Spleen (tissue), 13 donors: ENCODE data around the gene ST7. TPM values are rescaled to one million over a fixed set of nuclear protein-coding genes. Genes with fewer than 3 reads are reported as not detected.
A peak's percentile ranks its signal among the peaks of the same experiment; 100 is the strongest.

ENCODE experiments used
- DNase-seq: peaks from one replicate; pipeline ENCODE4 v3.0.0-alpha.2; 2020
- H3K27ac ChIP-seq, 8 donors: fragments of 200-600 bp; sonication (generic) in 7 of 8; 1 replicate in 4 of 8; 2 replicates in 4 of 8; pipeline versions ENCODE4 v1.5.0 to v1.8.0; 2016 to 2021; ENCODE audit warnings: inconsistent platforms in 4 of 8, mild to moderate bottlenecking in 4 of 8, moderate library complexity in 1 of 8
- H3K27me3 ChIP-seq, 7 donors: fragments of 200-600 bp; sonication (generic) in 6 of 7; replicated peaks in 1 of 7; 1 replicate in 4 of 7; 2 replicates in 3 of 7; pipeline versions ENCODE4 v1.5.0 to v1.8.0; 2016 to 2021; ENCODE audit warnings: inconsistent platforms in 3 of 7, mild to moderate bottlenecking in 1 of 7
- H3K36me3 ChIP-seq, 6 donors: fragments of 200-600 bp; sonication (generic) in 5 of 6; 1 replicate in 4 of 6; 2 replicates in 2 of 6; pipeline versions ENCODE4 v1.5.0 to v1.8.0; 2016 to 2021; ENCODE audit warnings: inconsistent platforms in 2 of 6
- H3K4me1 ChIP-seq, 6 donors: fragments of 200-600 bp; sonication (generic) in 5 of 6; 1 replicate in 3 of 6; 2 replicates in 3 of 6; pipeline versions ENCODE4 v1.5.0 to v1.8.0; 2016 to 2021; ENCODE audit warnings: inconsistent platforms in 3 of 6
- H3K4me3 ChIP-seq, 8 donors: fragments of 200-600 bp; sonication (generic) in 7 of 8; 1 replicate in 4 of 8; 2 replicates in 4 of 8; pipeline versions ENCODE4 v1.5.0 to v1.8.0; 2016 to 2021; ENCODE audit warnings: inconsistent platforms in 4 of 8, mild to moderate bottlenecking in 4 of 8, moderate library complexity in 2 of 8
- H3K9me3 ChIP-seq, 8 donors: fragments of 200-600 bp; sonication (generic) in 7 of 8; 1 replicate in 4 of 8; 2 replicates in 4 of 8; pipeline versions ENCODE4 v1.5.0 to v1.8.0; 2016 to 2021; ENCODE audit warnings: inconsistent platforms in 4 of 8
- POLR2A ChIP-seq, 3 donors: fragments of 450-650 bp; IDR thresholded peaks; one replicate each; pipeline ENCODE4 v1.5.1; 2017; ENCODE audit warnings: antibody characterized with exemption in 3 of 3, mild to moderate bottlenecking in 1 of 3
- POLR2AphosphoS5 ChIP-seq, 3 donors: sonication (generic); formaldehyde crosslinking; IDR thresholded peaks; one replicate each; pipeline ENCODE4 v1.5.1; 2017; ENCODE audit warnings: antibody characterized with exemption in 3 of 3
- WGBS, 5 donors: extraction: QIAGEN DNeasy Blood & Tissue Kit in 3 of 5; methylation state at CpG; one replicate each; pipeline versions ENCODE4 v1.1.5 to v1.1.7; 2013 to 2018; 5-methylcytosine and 5-hydroxymethylcytosine counted together
- intact Hi-C: fragments of 100-400 bp; cut with DNase I; formaldehyde crosslinking; loops from one replicate; pipeline ENCODE4 v1.15.0; 2023; ENCODE audit warnings: low total_unique reads
- long read RNA-seq, 2 donors: transcript quantifications; one replicate each; lab custom pipeline, GENCODE V29; 2026
- polyA plus RNA-seq, 3 donors: library from polyadenylated mRNA; stranded (reverse); fragments of 200-250 nt; gene quantifications; one replicate each; pipeline ENCODE4 v1.2.1, GENCODE V29; 2013
- total RNA-seq, 7 donors: library from RNA; depleted of rRNA in 3 of 7; stranded (reverse); fragments of >200 nt in 3 of 7; fragmentation: NEBNext Ultra II Directional in 4 of 7; extraction: Animal tissue kit (Norgen Biotek cat#: 25700) in 4 of 7; gene quantifications; one replicate each; pipeline versions ENCODE4 v1.1.0 to v1.2.1, GENCODE V29; 2016 to 2021
- TF ChIP-seq, protein P1 (sequence below), 11 experiments: fragments of 200-600 bp in 7 of 11; fragments of 450-650 bp in 4 of 11; sonication (generic) in 4 of 11; IDR thresholded peaks in 8 of 11; conservative IDR thresholded peaks in 3 of 11; 1 replicate in 7 of 11; 2 replicates in 4 of 11; pipeline versions ENCODE4 v1.4.0 to v1.8.0; 2016 to 2021; ENCODE audit warnings: antibody characterized with exemption in 11 of 11, inconsistent platforms in 4 of 11, mild to moderate bottlenecking in 1 of 11
- donor health status: healthy with polysubstance abuse.
- donor health status: DM: no; HTN: no; CAD: no; lungs with moderate emphysema.
- donor health status: DM: no; HTN: no; CAD: no.
- donor health status: Bipolar disorder and iron deficiency.
- donor health status: healthy.
- donor health status: DM: no; HTN: no; CAD: no.
- donor health status: DM: yes; HTN: yes; CAD: no.

ST7 gene, protein sequence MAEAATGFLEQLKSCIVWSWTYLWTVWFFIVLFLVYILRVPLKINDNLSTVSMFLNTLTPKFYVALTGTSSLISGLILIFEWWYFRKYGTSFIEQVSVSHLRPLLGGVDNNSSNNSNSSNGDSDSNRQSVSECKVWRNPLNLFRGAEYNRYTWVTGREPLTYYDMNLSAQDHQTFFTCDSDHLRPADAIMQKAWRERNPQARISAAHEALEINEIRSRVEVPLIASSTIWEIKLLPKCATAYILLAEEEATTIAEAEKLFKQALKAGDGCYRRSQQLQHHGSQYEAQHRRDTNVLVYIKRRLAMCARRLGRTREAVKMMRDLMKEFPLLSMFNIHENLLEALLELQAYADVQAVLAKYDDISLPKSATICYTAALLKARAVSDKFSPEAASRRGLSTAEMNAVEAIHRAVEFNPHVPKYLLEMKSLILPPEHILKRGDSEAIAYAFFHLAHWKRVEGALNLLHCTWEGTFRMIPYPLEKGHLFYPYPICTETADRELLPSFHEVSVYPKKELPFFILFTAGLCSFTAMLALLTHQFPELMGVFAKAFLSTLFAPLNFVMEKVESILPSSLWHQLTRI
- total RNA-seq (10 to 100 TPM; 11.7 to 36.4 (median 16.5) TPM), polyA plus RNA-seq (10 to 100 TPM in 1 of 3 donors, 1 to 10 TPM in 2; 4.7 to 10.6 (median 5.5) TPM)
- long read RNA-seq, donor 1, partial matches to known transcripts: 0 of 2 reads
- long read RNA-seq, donor 1, other reads (novel, unspliced or antisense): 0 of 2 reads
- long read RNA-seq, donor 2, partial matches to known transcripts: 0 of 4 reads
- long read RNA-seq, donor 2, other reads (novel, unspliced or antisense): 0 of 4 reads

- TF ChIP-seq, protein P1, sequence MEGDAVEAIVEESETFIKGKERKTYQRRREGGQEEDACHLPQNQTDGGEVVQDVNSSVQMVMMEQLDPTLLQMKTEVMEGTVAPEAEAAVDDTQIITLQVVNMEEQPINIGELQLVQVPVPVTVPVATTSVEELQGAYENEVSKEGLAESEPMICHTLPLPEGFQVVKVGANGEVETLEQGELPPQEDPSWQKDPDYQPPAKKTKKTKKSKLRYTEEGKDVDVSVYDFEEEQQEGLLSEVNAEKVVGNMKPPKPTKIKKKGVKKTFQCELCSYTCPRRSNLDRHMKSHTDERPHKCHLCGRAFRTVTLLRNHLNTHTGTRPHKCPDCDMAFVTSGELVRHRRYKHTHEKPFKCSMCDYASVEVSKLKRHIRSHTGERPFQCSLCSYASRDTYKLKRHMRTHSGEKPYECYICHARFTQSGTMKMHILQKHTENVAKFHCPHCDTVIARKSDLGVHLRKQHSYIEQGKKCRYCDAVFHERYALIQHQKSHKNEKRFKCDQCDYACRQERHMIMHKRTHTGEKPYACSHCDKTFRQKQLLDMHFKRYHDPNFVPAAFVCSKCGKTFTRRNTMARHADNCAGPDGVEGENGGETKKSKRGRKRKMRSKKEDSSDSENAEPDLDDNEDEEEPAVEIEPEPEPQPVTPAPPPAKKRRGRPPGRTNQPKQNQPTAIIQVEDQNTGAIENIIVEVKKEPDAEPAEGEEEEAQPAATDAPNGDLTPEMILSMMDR (IDR thresholded peaks at IDR 0.05 in 8 of 11, conservative IDR thresholded peaks at IDR 0.05 in 3 of 11): no peak
- TF ChIP-seq POLR2AphosphoS5 (IDR thresholded peaks at IDR 0.05) (peak in 1 of 3 donors; percentile 50), POLR2A (IDR thresholded peaks at IDR 0.05) (no peak)
- Histone ChIP-seq H3K27ac (peak within 1 kb of the TSS; percentile 91 to 98 (median 96)), H3K4me1 (peaks cover 11 to 40% (median 28%) of the 10 kb centered on the region in 6 donors), H3K4me3 (peak within 1 kb of the TSS; percentile 62 to 80 (median 68)), H3K36me3 (no peaks in the 10 kb centered on the region), H3K27me3 (no peaks in the 10 kb centered on the region), H3K9me3 (no peaks in the 10 kb centered on the region)
- WGBS, 5 donors: 0 to 1% (median 0%) methylated on average over 34 to 77 of the region's 77 CpGs
- DNase-seq: peak; percentile 88
- intact Hi-C loops: no loop called here
These were observed at the start of gene ST7 for GRCh38 chr7:116953372-116953905. ST7 (plus strand) TSS chr7:116953501; CDS start chr7:116953541, 40 bp downstream.

- Histone ChIP-seq H3K4me3 (no peak overlapping the region), H3K4me1 (no peaks in the 10 kb centered on the region), H3K27ac (no peak overlapping the region), H3K36me3 (peaks cover 0 to 91% (median 44%) of the 10 kb centered on the region in 6 donors), H3K27me3 (no peaks in the 10 kb centered on the region), H3K9me3 (no peaks in the 10 kb centered on the region)
- intact Hi-C loops: no loop called here
- 89 to 100% (median 95%) methylated on average over 1 of the region's 1 CpG for WGBS, 5 donors
- TF ChIP-seq, protein P1 (IDR thresholded peaks at IDR 0.05 in 8 of 11, conservative IDR thresholded peaks at IDR 0.05 in 3 of 11): no peak
- TF ChIP-seq POLR2A (IDR thresholded peaks at IDR 0.05) (no peak), POLR2AphosphoS5 (IDR thresholded peaks at IDR 0.05) (no peak)
- no peak for DNase-seq
These were observed 46.9 kb upstream of the ST7 start for GRCh38 chr7:116906391-116906790.

DNA sequence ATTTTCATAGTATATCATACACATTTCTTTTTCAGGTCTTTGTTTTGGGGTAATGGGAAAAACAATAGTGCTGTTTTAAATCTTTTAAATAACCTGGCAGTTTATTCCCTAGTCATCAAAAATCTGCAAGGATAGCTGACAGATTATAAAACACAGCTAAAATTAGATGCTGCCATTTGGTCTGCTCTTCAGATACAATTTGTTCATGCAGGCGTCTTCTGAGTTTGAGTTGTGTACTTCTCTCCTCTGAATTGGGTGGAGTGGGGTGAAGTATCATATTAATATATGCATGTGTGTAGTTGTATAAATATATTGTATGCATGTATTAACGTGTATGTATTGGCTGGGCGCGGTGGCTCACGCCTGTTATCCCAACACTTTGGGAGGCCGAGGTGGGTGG, 42.9 kb upstream of the ST7 start:
- intact Hi-C loops: no loop called here
- 96 to 99% (median 97%) methylated on average over 6 of the region's 6 CpGs for WGBS, 5 donors
- no peak overlapping the region for H3K4me3 ChIP-seq
- H3K9me3 ChIP-seq: no peaks in the 10 kb centered on the region
- no peaks in the 10 kb centered on the region for H3K4me1 ChIP-seq
- H3K27me3 ChIP-seq: no peaks in the 10 kb centered on the region
- H3K36me3 ChIP-seq: peaks cover 3 to 100% (median 60%) of the 10 kb centered on the region in 6 donors
- no peak overlapping the region for H3K27ac ChIP-seq
- no peak for DNase-seq
- TF ChIP-seq, protein P1 (IDR thresholded peaks at IDR 0.05 in 8 of 11, conservative IDR thresholded peaks at IDR 0.05 in 3 of 11): no peak
- no peak for TF ChIP-seq POLR2AphosphoS5 (IDR thresholded peaks at IDR 0.05)
- TF ChIP-seq POLR2A (IDR thresholded peaks at IDR 0.05): no peak
